SK-N-SH treated with all-trans-retinoic acid at 6 μM for 48 hours (cell line): ENCODE results near the gene ZMIZ1.

Experiments
- ATAC-seq: fragments of 200-7000 bp; cut with Tn5 transposase; 3 replicates; pipeline ENCODE4 v1.9.1; 2020; ENCODE audit warnings: mild to moderate bottlenecking, moderate library complexity
- ARNTL ChIP-seq: fragments of 450-650 bp; formaldehyde crosslinking; IDR thresholded peaks from 2 replicates; pipeline ENCODE4 v1.5.0; 2020; ENCODE audit warnings: low read depth, mild to moderate bottlenecking, moderate library complexity, borderline replicate concordance
- CSDC2 ChIP-seq: fragments of 250-450 bp; sonication (Bioruptor Pico); IDR thresholded peaks from 2 replicates; pipeline ENCODE4 v1.5.0; 2020; ENCODE audit warnings: mild to moderate bottlenecking, moderate library complexity
- ESRRG ChIP-seq: fragments of 250-450 bp; sonication (Bioruptor Pico); IDR thresholded peaks from 2 replicates; pipeline ENCODE4 v1.6.1; 2021; ENCODE audit warnings: mild to moderate bottlenecking
- GLIS3 ChIP-seq: fragments of 250-450 bp; sonication (Bioruptor Pico); IDR thresholded peaks from 2 replicates; pipeline ENCODE4 v1.5.0; 2020; ENCODE audit warnings: mild to moderate bottlenecking, moderate library complexity
- ISL1 ChIP-seq: fragments of 250-450 bp; sonication (Bioruptor Pico); IDR thresholded peaks from 2 replicates; pipeline ENCODE4 v2.1.2; 2022; ENCODE audit warnings: mild to moderate bottlenecking, moderate library complexity
- OSR1 ChIP-seq: fragments of 250-450 bp; sonication (Bioruptor Pico); IDR thresholded peaks from 2 replicates; pipeline ENCODE4 v1.8.0; 2022; ENCODE audit warnings: moderate library complexity, mild to moderate bottlenecking, inconsistent platforms
- PPARA ChIP-seq: fragments of 250-450 bp; sonication (Bioruptor Pico); IDR thresholded peaks from 2 replicates; pipeline ENCODE4 v1.5.0; 2020; ENCODE audit warnings: mild to moderate bottlenecking, borderline replicate concordance
- RARB ChIP-seq: fragments of 250-450 bp; sonication (Bioruptor Pico); IDR thresholded peaks from 2 replicates; pipeline ENCODE4 v1.8.0; 2021; ENCODE audit warnings: mild to moderate bottlenecking, moderate library complexity
- SNAI2 ChIP-seq: fragments of 250-450 bp; sonication (Bioruptor Pico); IDR thresholded peaks from 2 replicates; pipeline ENCODE4 v1.5.0; 2020; ENCODE audit warnings: mild to moderate bottlenecking, moderate library complexity
- TCF4 ChIP-seq: fragments of 250-450 bp; sonication (Bioruptor Pico); IDR thresholded peaks from 2 replicates; pipeline ENCODE4 v1.8.0; 2021; ENCODE audit warnings: mild to moderate bottlenecking, moderate library complexity, borderline replicate concordance
- TOX ChIP-seq: fragments of 250-450 bp; sonication (Bioruptor Pico); IDR thresholded peaks from 2 replicates; pipeline ENCODE4 v1.8.0; 2021; ENCODE audit warnings: mild to moderate bottlenecking, moderate library complexity, borderline replicate concordance
- ZC3H10 ChIP-seq: fragments of 250-450 bp; sonication (Bioruptor Pico); IDR thresholded peaks from 2 replicates; pipeline ENCODE4 v1.5.1; 2021; ENCODE audit warnings: mild to moderate bottlenecking, moderate library complexity
- ZFP3 ChIP-seq: fragments of 250-450 bp; sonication (Bioruptor Pico); IDR thresholded peaks from 2 replicates; pipeline ENCODE4 v1.5.0; 2020; ENCODE audit warnings: mild to moderate bottlenecking, moderate library complexity
- ZFP30 ChIP-seq: fragments of 450-650 bp; formaldehyde crosslinking; IDR thresholded peaks from 2 replicates; pipeline ENCODE4 v1.5.0; 2022; ENCODE audit warnings: mild to moderate bottlenecking, moderate library complexity
- ZNF565 ChIP-seq: fragments of 450-650 bp; formaldehyde crosslinking; conservative IDR thresholded peaks from 2 replicates; pipeline ENCODE4 v1.5.0; 2020; ENCODE audit warnings: low read depth, mild to moderate bottlenecking, moderate library complexity
- ZNF8 ChIP-seq: fragments of 450-650 bp; formaldehyde crosslinking; IDR thresholded peaks from 2 replicates; pipeline ENCODE4 v1.5.0; 2020; ENCODE audit warnings: mild to moderate bottlenecking, moderate library complexity
- TF ChIP-seq, protein P1 (sequence below): fragments of 250-450 bp; sonication (Bioruptor Pico); IDR thresholded peaks from 2 replicates; pipeline ENCODE4 v1.5.1; 2021; ENCODE audit warnings: mild to moderate bottlenecking, moderate library complexity
- TF ChIP-seq, protein P2 (sequence below): fragments of 250-450 bp; sonication (Bioruptor Pico); IDR thresholded peaks from 2 replicates; pipeline ENCODE4 v1.8.0; 2020; ENCODE audit warnings: mild to moderate bottlenecking, moderate library complexity, borderline replicate concordance
- TF ChIP-seq, protein P3 (sequence below): fragments of 250-450 bp; sonication (Bioruptor Pico); IDR thresholded peaks from 2 replicates; pipeline ENCODE4 v1.5.1; 2020; ENCODE audit warnings: low read depth, mild to moderate bottlenecking, moderate library complexity
- TF ChIP-seq, protein P4 (sequence below): fragments of 250-450 bp; sonication (Bioruptor Pico); IDR thresholded peaks from 2 replicates; pipeline ENCODE4 v1.8.0; 2021; ENCODE audit warnings: low read depth, mild to moderate bottlenecking, moderate library complexity, borderline replicate concordance

ZMIZ1 gene

DNA sequence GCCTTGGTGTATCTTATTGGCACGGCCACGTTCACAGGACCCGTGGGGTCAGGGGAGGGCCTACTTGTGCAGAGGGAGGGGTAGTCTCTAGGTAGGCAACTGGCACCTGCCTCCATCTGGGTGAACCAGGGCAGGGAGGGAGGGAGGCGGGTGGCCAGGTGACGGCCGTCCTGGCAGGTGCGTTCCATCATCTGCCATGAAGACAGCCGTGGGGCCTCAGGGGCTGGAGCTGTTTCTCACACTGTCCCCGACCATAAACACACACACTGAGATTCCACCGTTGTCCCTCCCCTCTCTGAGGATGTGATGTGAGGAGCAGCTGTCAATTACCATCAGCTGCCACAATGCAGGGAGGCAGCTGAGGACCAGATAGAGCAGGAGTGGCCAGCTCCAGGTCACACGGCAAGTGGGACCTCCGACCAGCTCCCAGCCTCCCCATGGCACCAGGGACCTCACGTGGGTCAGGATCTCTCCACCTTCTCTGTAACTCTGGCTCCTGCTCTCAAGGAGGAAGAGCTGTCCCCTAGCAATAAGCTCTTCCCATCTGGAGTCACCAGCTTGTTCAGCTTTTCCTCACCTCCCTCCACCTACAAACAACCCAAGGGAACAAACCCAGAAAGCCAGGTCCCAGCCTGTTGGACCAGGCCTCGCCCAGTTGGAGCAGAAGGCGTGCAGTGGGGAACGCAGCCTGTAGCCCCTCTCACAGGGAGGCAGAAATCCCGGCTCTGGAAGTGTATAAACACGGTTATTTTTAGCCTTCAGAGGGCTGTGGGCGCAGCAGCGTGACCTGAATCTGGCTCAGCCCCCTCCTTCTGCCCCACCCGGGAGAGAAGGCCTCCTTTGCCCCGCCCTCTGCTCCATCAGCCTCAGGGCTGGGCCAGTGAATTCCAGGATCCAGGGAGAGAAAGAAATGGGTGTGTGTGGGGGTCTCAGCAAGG is 33.1 kb downstream of the ZMIZ1 start (continued):
- TF ChIP-seq, protein P1, sequence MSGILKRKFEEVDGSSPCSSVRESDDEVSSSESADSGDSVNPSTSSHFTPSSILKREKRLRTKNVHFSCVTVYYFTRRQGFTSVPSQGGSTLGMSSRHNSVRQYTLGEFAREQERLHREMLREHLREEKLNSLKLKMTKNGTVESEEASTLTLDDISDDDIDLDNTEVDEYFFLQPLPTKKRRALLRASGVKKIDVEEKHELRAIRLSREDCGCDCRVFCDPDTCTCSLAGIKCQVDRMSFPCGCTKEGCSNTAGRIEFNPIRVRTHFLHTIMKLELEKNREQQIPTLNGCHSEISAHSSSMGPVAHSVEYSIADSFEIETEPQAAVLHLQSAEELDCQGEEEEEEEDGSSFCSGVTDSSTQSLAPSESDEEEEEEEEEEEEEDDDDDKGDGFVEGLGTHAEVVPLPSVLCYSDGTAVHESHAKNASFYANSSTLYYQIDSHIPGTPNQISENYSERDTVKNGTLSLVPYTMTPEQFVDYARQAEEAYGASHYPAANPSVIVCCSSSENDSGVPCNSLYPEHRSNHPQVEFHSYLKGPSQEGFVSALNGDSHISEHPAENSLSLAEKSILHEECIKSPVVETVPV (CRISPR knock-in tag), result no peak
- TF ChIP-seq ZFP30 (CRISPR knock-in tag) (no peak), PPARA (CRISPR knock-in tag) (no peak), OSR1 (CRISPR knock-in tag) (no peak)
- TF ChIP-seq, protein P2, sequence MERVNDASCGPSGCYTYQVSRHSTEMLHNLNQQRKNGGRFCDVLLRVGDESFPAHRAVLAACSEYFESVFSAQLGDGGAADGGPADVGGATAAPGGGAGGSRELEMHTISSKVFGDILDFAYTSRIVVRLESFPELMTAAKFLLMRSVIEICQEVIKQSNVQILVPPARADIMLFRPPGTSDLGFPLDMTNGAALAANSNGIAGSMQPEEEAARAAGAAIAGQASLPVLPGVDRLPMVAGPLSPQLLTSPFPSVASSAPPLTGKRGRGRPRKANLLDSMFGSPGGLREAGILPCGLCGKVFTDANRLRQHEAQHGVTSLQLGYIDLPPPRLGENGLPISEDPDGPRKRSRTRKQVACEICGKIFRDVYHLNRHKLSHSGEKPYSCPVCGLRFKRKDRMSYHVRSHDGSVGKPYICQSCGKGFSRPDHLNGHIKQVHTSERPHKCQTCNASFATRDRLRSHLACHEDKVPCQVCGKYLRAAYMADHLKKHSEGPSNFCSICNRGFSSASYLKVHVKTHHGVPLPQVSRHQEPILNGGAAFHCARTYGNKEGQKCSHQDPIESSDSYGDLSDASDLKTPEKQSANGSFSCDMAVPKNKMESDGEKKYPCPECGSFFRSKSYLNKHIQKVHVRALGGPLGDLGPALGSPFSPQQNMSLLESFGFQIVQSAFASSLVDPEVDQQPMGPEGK, result no peak
- TF ChIP-seq, all 23 proteins: peak for 0

DNA sequence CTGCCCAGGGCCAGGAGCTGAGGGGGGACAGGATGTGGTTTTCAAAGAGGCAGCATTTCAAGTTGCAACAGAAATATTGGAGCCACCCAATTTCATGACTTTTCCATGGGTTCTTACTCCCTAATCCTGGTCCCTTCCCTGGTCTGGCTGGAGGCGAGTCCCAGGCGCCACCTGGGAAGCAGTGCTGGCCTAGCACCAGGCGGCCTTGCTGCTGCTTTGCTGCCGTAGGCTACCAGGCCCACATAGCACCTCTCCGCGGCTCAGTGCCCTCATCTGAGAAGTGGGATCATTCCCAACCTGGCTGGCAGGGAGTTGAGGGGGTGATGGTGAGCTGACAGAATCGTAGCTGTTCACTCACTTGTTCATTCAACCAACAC is 33.7 kb downstream of the ZMIZ1 start:
- TF ChIP-seq ZFP3 (CRISPR knock-in tag) (no peak), RARB (CRISPR knock-in tag) (no peak), ZC3H10 (CRISPR knock-in tag) (no peak), CSDC2 (CRISPR knock-in tag) (no peak), ISL1 (CRISPR knock-in tag) (no peak), ZFP30 (CRISPR knock-in tag) (no peak), OSR1 (CRISPR knock-in tag) (no peak), ZNF8 (no peak), PPARA (CRISPR knock-in tag) (no peak), ARNTL (CRISPR knock-in tag) (no peak)
- TF ChIP-seq, protein P3, sequence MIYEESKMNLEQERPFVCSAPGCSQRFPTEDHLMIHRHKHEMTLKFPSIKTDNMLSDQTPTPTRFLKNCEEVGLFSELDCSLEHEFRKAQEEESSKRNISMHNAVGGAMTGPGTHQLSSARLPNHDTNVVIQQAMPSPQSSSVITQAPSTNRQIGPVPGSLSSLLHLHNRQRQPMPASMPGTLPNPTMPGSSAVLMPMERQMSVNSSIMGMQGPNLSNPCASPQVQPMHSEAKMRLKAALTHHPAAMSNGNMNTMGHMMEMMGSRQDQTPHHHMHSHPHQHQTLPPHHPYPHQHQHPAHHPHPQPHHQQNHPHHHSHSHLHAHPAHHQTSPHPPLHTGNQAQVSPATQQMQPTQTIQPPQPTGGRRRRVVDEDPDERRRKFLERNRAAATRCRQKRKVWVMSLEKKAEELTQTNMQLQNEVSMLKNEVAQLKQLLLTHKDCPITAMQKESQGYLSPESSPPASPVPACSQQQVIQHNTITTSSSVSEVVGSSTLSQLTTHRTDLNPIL, result no peak
- ATAC-seq, result peak; percentile 31; the same call in 2 of the 3 replicates

DNA sequence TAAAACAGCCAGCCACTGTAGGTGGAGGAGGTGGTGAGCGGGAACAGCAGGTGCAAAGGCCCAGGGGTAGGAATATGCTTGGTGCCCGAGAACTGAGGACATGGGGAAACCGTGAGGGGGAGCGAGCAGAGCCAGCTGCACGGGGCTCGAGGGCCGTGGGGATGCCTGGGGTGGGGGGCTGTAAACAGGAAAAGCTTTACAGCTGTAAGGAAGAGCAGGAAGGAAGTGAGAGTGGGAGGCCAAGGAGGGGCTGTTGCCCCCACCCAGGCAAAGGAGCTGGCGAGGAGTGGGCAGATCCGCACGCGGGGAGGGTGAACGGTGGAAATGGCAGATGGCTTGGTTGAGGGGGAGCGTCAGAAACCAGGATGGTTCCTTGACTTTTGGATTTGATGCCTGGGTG is 34.4 kb downstream of the ZMIZ1 start:
- no peak for ATAC-seq
- TF ChIP-seq, protein P4, sequence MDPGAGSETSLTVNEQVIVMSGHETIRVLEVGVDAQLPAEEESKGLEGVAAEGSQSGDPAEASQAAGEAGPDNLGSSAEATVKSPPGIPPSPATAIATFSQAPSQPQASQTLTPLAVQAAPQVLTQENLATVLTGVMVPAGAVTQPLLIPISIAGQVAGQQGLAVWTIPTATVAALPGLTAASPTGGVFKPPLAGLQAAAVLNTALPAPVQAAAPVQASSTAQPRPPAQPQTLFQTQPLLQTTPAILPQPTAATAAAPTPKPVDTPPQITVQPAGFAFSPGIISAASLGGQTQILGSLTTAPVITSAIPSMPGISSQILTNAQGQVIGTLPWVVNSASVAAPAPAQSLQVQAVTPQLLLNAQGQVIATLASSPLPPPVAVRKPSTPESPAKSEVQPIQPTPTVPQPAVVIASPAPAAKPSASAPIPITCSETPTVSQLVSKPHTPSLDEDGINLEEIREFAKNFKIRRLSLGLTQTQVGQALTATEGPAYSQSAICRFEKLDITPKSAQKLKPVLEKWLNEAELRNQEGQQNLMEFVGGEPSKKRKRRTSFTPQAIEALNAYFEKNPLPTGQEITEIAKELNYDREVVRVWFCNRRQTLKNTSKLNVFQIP (CRISPR knock-in tag), result no peak
- TF ChIP-seq ARNTL (CRISPR knock-in tag) (no peak), ZNF565 (CRISPR knock-in tag) (no peak), OSR1 (CRISPR knock-in tag) (no peak), GLIS3 (no peak), ISL1 (CRISPR knock-in tag) (no peak), ESRRG (CRISPR knock-in tag) (no peak), ZFP30 (CRISPR knock-in tag) (no peak), SNAI2 (CRISPR knock-in tag) (no peak)
- TF ChIP-seq, protein P3, result no peak

DNA sequence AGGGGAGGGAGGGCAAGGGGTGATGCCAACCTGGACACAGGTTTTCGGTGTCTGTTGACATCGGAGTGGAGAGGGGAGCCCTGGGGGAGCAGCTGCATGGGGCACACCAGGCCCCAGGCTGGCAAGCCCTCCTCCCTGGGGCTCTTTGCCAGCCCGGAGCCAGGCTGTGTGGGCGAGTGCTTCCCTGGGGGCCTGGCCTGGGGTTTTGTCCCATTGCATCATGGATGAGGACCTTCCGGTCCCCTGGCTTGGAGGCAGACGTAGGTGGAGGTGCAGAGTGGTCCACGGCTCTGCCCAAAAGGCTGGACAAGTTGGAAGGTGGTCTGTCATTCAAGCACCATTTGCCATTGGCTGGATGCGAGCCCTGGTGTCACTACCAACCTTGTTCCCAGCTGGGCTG is 34.8 kb downstream of the ZMIZ1 start:
- ATAC-seq, result no peak
- no peak for TF ChIP-seq RARB (CRISPR knock-in tag)
- TF ChIP-seq PPARA (CRISPR knock-in tag), result no peak
- TF ChIP-seq, protein P2, result no peak
- TF ChIP-seq GLIS3, result no peak
- TF ChIP-seq OSR1 (CRISPR knock-in tag), result no peak
- no peak for TF ChIP-seq TOX (CRISPR knock-in tag)
- no peak for TF ChIP-seq ESRRG (CRISPR knock-in tag)
- no peak for TF ChIP-seq ZFP30 (CRISPR knock-in tag)
- TF ChIP-seq, protein P3, result no peak
- TF ChIP-seq, protein P1 (CRISPR knock-in tag), result no peak
- no peak for TF ChIP-seq TCF4 (CRISPR knock-in tag)
- TF ChIP-seq ISL1 (CRISPR knock-in tag), result no peak
